Neural progenitor cell (in vitro differentiated cells): ENCODE results near the gene NTMT1.

Source experiments
- EZH2 ChIP-seq: fragments of 200-600 bp; sonication (generic); IDR thresholded peaks from 2 replicates; pipeline ENCODE4 v1.6.1; 2017; ENCODE audit warnings: antibody characterized with exemption, mild to moderate bottlenecking, moderate library complexity
- TF ChIP-seq, protein P1 (sequence below): fragments of 200-600 bp; sonication (generic); IDR thresholded peaks from 2 replicates; pipeline ENCODE4 v1.5.1; 2017; ENCODE audit warnings: antibody characterized with exemption, mild to moderate bottlenecking

DNA sequence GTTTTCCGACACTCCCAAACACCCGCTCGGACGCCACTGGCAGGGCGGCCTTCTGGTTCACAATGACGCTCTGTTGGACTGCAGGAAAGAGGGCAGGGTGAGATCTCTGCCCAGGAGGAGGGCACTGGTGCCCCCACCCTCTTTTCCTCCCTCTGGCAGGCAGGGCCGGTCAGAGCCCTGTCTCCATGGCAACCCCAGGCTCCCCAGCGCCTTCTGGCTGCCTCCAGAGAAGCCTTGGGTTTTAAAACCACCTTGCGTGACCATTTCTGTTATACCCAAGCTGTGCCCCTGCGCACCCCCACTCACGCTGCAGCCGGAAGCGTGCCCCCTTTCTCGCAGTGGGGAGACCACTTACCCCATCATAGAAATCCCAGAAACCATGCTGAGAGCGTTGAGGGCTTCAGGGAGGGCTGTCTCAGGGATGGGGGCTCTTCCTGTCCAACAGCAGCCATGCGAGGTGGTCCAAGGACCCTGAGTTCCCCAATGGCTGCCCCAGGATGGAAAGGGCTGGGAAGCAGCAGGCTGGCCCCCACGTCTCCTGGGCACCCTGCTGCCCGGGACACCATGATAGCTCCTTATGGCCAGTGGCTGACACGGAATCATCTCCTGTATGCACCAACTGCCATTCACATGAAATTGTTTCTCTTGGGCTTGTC is 12.3 kb upstream of the NTMT1 start:
- TF ChIP-seq, protein P1, sequence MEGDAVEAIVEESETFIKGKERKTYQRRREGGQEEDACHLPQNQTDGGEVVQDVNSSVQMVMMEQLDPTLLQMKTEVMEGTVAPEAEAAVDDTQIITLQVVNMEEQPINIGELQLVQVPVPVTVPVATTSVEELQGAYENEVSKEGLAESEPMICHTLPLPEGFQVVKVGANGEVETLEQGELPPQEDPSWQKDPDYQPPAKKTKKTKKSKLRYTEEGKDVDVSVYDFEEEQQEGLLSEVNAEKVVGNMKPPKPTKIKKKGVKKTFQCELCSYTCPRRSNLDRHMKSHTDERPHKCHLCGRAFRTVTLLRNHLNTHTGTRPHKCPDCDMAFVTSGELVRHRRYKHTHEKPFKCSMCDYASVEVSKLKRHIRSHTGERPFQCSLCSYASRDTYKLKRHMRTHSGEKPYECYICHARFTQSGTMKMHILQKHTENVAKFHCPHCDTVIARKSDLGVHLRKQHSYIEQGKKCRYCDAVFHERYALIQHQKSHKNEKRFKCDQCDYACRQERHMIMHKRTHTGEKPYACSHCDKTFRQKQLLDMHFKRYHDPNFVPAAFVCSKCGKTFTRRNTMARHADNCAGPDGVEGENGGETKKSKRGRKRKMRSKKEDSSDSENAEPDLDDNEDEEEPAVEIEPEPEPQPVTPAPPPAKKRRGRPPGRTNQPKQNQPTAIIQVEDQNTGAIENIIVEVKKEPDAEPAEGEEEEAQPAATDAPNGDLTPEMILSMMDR = no peak
- no peak for TF ChIP-seq EZH2
